ENCODE measurements around the gene PSME2. TPM values are rescaled to one million over a fixed set of nuclear protein-coding genes. Genes with fewer than 3 reads are reported as not detected.

PSME2 gene
- polyA plus RNA-seq, 1 experiment = 165 TPM

- DNase-seq (ENCODE audit: low read depth) = no peak
- Histone ChIP-seq H3K36me3 (ENCODE audit: control insufficient read depth, insufficient read depth, low read length) (peaks cover 19% of the 10 kb centered on the region), H3K27me3 (ENCODE audit: control insufficient read depth, insufficient read depth, low read length) (no peaks in the 10 kb centered on the region), H3K4me3 (ENCODE audit: low read depth, low read length) (no peak overlapping the region)
- CTCF ChIA-PET = interaction anchor here (0.8 kb wide), 1 partner anchor 11 kb away, joined by 3 read pairs; no protein-coding TSS in a partner anchor
- POLR2A ChIA-PET = no interaction called here
- TF ChIP-seq CTCF (IDR thresholded peaks at IDR 0.05; ENCODE audit: insufficient read depth, low read depth, low read length) = no peak
Measured at GRCh38 chr14:24119691-24120090, 26.7 kb downstream of the PSME2 start.

- POLR2A ChIA-PET = no interaction called here
- Histone ChIP-seq H3K36me3 (ENCODE audit: control insufficient read depth, insufficient read depth, low read length) (peaks cover 18% of the 10 kb centered on the region), H3K4me3 (ENCODE audit: low read depth, low read length) (no peak overlapping the region), H3K27me3 (ENCODE audit: control insufficient read depth, insufficient read depth, low read length) (no peaks in the 10 kb centered on the region)
- DNase-seq (ENCODE audit: low read depth) = no peak
- TF ChIP-seq CTCF (IDR thresholded peaks at IDR 0.05; ENCODE audit: insufficient read depth, low read depth, low read length) = no peak
- CTCF ChIA-PET = interaction anchor here (0.9 to 2.5 kb wide), 5 partner anchors 8 to 59 kb away, joined by 3 to 7 read pairs (median 4); partner anchors contain the start of genes IRF9 and PSME1
Measured at GRCh38 chr14:24117179-24117578, 29.2 kb downstream of the PSME2 start.

GRCh38 chr14:24116128-24116814 lies 30.1 kb downstream of the PSME2 start:
- no peak for DNase-seq (ENCODE audit: low read depth)
- H3K4me3 ChIP-seq (ENCODE audit: low read depth, low read length) = no peak overlapping the region
- H3K27me3 ChIP-seq (ENCODE audit: control insufficient read depth, insufficient read depth, low read length) = no peaks in the 10 kb centered on the region
- TF ChIP-seq CTCF (IDR thresholded peaks at IDR 0.05; ENCODE audit: insufficient read depth, low read depth, low read length) = no peak
- peaks cover 14% of the 10 kb centered on the region for H3K36me3 ChIP-seq (ENCODE audit: control insufficient read depth, insufficient read depth, low read length)
- POLR2A ChIA-PET = no interaction called here
- CTCF ChIA-PET = interaction anchor here (1.4 to 2.6 kb wide), 3 partner anchors 8 to 44 kb away, joined by 4 to 15 read pairs (median 7); partner anchors contain the start of gene IRF9

- ChIA-PET POLR2A (interaction anchor here (0.6 to 1.2 kb wide), 3 partner anchors 20 to 31 kb away, joined by 4 to 6 read pairs (median 5); partner anchors contain the start of genes PCK2, PSME1, PSME2 and RNF31), CTCF (interaction anchor here (1.0 to 2.6 kb wide), 5 partner anchors 45 to 316 kb away, joined by 3 to 15 read pairs (median 7); partner anchors contain the start of gene IRF9)
- no peak for DNase-seq (ENCODE audit: low read depth)
- Histone ChIP-seq H3K27me3 (ENCODE audit: control insufficient read depth, insufficient read depth, low read length) (no peaks in the 10 kb centered on the region), H3K4me3 (ENCODE audit: low read depth, low read length) (peak overlapping the region; percentile 70), H3K36me3 (ENCODE audit: control insufficient read depth, insufficient read depth, low read length) (peaks cover 12% of the 10 kb centered on the region)
- no peak for TF ChIP-seq CTCF (IDR thresholded peaks at IDR 0.05; ENCODE audit: insufficient read depth, low read depth, low read length)
Measured at GRCh38 chr14:24115422-24116127, 30.8 kb downstream of the PSME2 start.

Data from BJ (cell line).